Right lobe of liver (tissue), 4 donors: Measurements from ENCODE around the gene RARRES2.

Source experiments
- POLR2A ChIP-seq: fragments of 450-650 bp; IDR thresholded peaks from one replicate; pipeline ENCODE4 v1.6.1; 2017; ENCODE audit warnings: antibody characterized with exemption, mild to moderate bottlenecking
- TF ChIP-seq, protein P1 (sequence below), 4 donors: fragments of 200-600 bp in 3 of 4; fragments of 450-650 bp in 1 of 4; IDR thresholded peaks; one replicate each; pipeline versions ENCODE4 v1.5.1 to v1.8.0; 2016 to 2022; ENCODE audit warnings: antibody characterized with exemption in 4 of 4, mild to moderate bottlenecking in 2 of 4
- donor health status: DM: no; HTN: no; CAD: no.
- donor health status: DM: no; HTN: no; CAD: no.
- donor health status: DM: no; HTN: yes; CAD: no.

DNA sequence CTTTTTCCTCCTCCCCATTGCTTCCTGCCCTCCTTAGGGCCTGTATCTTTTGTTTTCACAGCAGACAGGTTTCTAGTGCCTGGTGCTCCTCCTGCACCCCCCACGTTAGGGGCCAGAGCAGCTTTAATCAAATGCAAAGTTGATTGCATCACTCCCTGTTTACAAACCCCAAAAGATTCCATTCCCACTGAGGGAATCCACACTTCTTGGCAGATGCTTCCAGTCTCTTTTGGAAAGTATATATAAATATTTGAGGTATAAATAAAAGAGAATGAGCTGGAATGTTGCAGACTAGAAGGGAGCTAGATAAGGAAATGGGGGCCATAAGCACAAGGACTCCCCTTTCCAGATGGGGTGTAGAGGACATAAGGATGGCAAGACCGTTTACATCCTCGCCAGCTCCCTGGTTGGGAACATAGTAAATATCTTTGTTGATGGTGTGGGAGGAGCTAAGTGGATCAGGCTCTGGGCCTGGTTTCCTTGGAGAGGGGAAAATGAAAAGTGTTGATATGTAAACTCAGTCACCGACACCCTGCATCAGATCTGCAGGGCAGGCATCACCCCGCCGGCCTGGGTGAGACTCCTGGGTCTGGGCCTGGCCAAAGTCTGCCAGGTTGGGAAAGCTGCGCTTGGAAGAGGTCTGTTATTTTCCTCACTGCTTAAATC is 6.2 kb downstream of the RARRES2 start:
- TF ChIP-seq, protein P1, sequence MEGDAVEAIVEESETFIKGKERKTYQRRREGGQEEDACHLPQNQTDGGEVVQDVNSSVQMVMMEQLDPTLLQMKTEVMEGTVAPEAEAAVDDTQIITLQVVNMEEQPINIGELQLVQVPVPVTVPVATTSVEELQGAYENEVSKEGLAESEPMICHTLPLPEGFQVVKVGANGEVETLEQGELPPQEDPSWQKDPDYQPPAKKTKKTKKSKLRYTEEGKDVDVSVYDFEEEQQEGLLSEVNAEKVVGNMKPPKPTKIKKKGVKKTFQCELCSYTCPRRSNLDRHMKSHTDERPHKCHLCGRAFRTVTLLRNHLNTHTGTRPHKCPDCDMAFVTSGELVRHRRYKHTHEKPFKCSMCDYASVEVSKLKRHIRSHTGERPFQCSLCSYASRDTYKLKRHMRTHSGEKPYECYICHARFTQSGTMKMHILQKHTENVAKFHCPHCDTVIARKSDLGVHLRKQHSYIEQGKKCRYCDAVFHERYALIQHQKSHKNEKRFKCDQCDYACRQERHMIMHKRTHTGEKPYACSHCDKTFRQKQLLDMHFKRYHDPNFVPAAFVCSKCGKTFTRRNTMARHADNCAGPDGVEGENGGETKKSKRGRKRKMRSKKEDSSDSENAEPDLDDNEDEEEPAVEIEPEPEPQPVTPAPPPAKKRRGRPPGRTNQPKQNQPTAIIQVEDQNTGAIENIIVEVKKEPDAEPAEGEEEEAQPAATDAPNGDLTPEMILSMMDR (IDR thresholded peaks at IDR 0.05) = no peak
- no peak for TF ChIP-seq POLR2A
